Fibroblast of villous mesenchyme (primary cell): ENCODE measurements around the gene TTLL11. TPM values are rescaled to one million over a fixed set of nuclear protein-coding genes. Genes with fewer than 3 reads are reported as not detected.

ENCODE experiments used
- DNase-seq: peaks from one replicate; pipeline ENCODE4 v3.0.0-alpha.2; 2010; ENCODE audit warnings: low read depth
- H3K4me3 ChIP-seq: 2 replicates; pipeline ENCODE4 v1.5.1; 2011; ENCODE audit warnings: low read depth, mild to moderate bottlenecking, low read length
- CTCF ChIP-seq: IDR thresholded peaks from 2 replicates; pipeline ENCODE4 v1.5.1; 2012; ENCODE audit warnings: low read depth, mild to moderate bottlenecking, low read length; ENCODE audit not compliant: insufficient read depth
- total RNA-seq: library from RNA; depleted of rRNA; stranded (reverse); fragments of >200 nt; gene quantifications from 2 replicates; pipeline ENCODE4 v1.2.3, GENCODE V29; 2012

The TTLL11 gene
- total RNA-seq, 1 donor = 4.3 TPM

- TF ChIP-seq CTCF = no peak
- DNase-seq = no peak
- H3K4me3 ChIP-seq = no peak overlapping the region
These were observed 166.0 kb downstream of the TTLL11 start for GRCh38 chr9:121927081-121927480.

- no peak overlapping the region for H3K4me3 ChIP-seq
- no peak for TF ChIP-seq CTCF
- DNase-seq = no peak
These were observed 166.7 kb downstream of the TTLL11 start for GRCh38 chr9:121926351-121926801.

- no peak overlapping the region for H3K4me3 ChIP-seq
- no peak for DNase-seq
- TF ChIP-seq CTCF = no peak
These were observed 167.2 kb downstream of the TTLL11 start for GRCh38 chr9:121925935-121926334.

GRCh38 chr9:121924700-121925099, 168.4 kb downstream of the TTLL11 start:
- no peak for DNase-seq
- TF ChIP-seq CTCF = no peak
- H3K4me3 ChIP-seq = no peak overlapping the region

GRCh38 chr9:121921444-121921843, 171.7 kb downstream of the TTLL11 start:
- no peak overlapping the region for H3K4me3 ChIP-seq
- DNase-seq = peak; percentile 33
- no peak for TF ChIP-seq CTCF

- TF ChIP-seq CTCF = no peak
- H3K4me3 ChIP-seq = no peak overlapping the region
- no peak for DNase-seq
These were observed 175.5 kb downstream of the TTLL11 start for GRCh38 chr9:121917375-121918335.
